GM10266 (cell line): Measurements from ENCODE around the gene CDK1.

Experiments
- DNase-seq: peaks from one replicate; pipeline ENCODE4 v3.0.0; 2012; ENCODE audit errors: extremely low spot score
- CTCF ChIP-seq: IDR thresholded peaks from 2 replicates; pipeline ENCODE4 v1.5.1; 2012; ENCODE audit warnings: mild to moderate bottlenecking, low read depth; ENCODE audit not compliant: control insufficient read depth, insufficient read depth; ENCODE audit errors: missing control alignments

The CDK1 gene

GRCh38 chr10:60753817-60754216, 24.5 kb upstream of the CDK1 start:
- DNase-seq = no peak
- no peak for TF ChIP-seq CTCF

- no peak for DNase-seq
- no peak for TF ChIP-seq CTCF
Measured at GRCh38 chr10:60757420-60757895, 20.8 kb upstream of the CDK1 start.

GRCh38 chr10:60759181-60759580, 19.1 kb upstream of the CDK1 start:
- no peak for TF ChIP-seq CTCF
- no peak for DNase-seq

GRCh38 chr10:60760711-60761210, 17.5 kb upstream of the CDK1 start:
- DNase-seq = no peak
- TF ChIP-seq CTCF = no peak

- no peak for TF ChIP-seq CTCF
- no peak for DNase-seq
Measured at GRCh38 chr10:60762554-60762953, 15.7 kb upstream of the CDK1 start.

GRCh38 chr10:60767424-60767823, 10.9 kb upstream of the CDK1 start:
- TF ChIP-seq CTCF = no peak
- no peak for DNase-seq

- DNase-seq = no peak
- TF ChIP-seq CTCF = no peak
Measured at GRCh38 chr10:60769406-60769805, 8.9 kb upstream of the CDK1 start.
